Adrenal gland (tissue), 12 donors: ENCODE results near the gene ELF1. TPM values are rescaled to one million over a fixed set of nuclear protein-coding genes. Genes with fewer than 3 reads are reported as not detected.
A peak's percentile ranks its signal among the peaks of the same experiment; 100 is the strongest.

ENCODE experiments used
- DNase-seq, 7 donors: peaks; one replicate each; pipeline ENCODE4 v3.0.0-alpha.2; 2019 to 2020
- H3K27ac ChIP-seq, 5 donors: fragments of 200-600 bp; sonication (generic) in 4 of 5; 1 replicate in 3 of 5; 2 replicates in 2 of 5; pipeline versions ENCODE4 v1.5.1 to v1.8.0; 2016 to 2020; ENCODE audit warnings: mild to moderate bottlenecking in 1 of 5
- H3K27me3 ChIP-seq: fragments of 200-600 bp; 2 replicates; pipeline ENCODE4 v1.8.0; 2021
- H3K36me3 ChIP-seq, 2 donors: fragments of 200-600 bp; replicated peaks in 1 of 2; 1 replicate in 1 of 2; 2 replicates in 1 of 2; pipeline versions ENCODE4 v1.5.1 to v1.8.0; 2018 to 2022
- H3K4me1 ChIP-seq, 2 donors: fragments of 200-600 bp; replicated peaks in 1 of 2; 1 replicate in 1 of 2; 2 replicates in 1 of 2; pipeline versions ENCODE4 v1.5.1 to v1.8.0; 2018 to 2021
- H3K4me3 ChIP-seq, 4 donors: fragments of 200-600 bp; sonication (generic) in 3 of 4; one replicate each; pipeline ENCODE4 v1.5.1; 2016 to 2018
- H3K9me3 ChIP-seq, 3 donors: fragments of 200-600 bp; sonication (generic) in 1 of 3; replicated peaks in 1 of 3; 1 replicate in 2 of 3; 2 replicates in 1 of 3; pipeline versions ENCODE4 v1.5.1 to v1.8.0; 2016 to 2021
- POLR2A ChIP-seq, 2 donors: fragments of 450-650 bp; IDR thresholded peaks; one replicate each; pipeline ENCODE4 v1.6.1; 2017; ENCODE audit warnings: antibody characterized with exemption in 2 of 2, mild to moderate bottlenecking in 2 of 2, moderate library complexity in 1 of 2
- WGBS, 4 donors: extraction: QIAGEN DNeasy Blood & Tissue Kit in 2 of 4; methylation state at CpG; one replicate each; pipeline versions ENCODE4 v1.1.5 to v1.1.7; 2013 to 2017; 5-methylcytosine and 5-hydroxymethylcytosine counted together
- intact Hi-C, 2 donors: fragments of 100-400 bp; cut with DNase I; formaldehyde crosslinking; loops; one replicate each; pipeline versions ENCODE4 v1.14.1 to v1.15.0; 2022 to 2023
- polyA plus RNA-seq, 3 donors: library from polyadenylated mRNA; stranded (reverse); fragments of 200-250 nt in 2 of 3; fragments of 350-450 nt in 1 of 3; fragmentation: Illumina TruSeq in 1 of 3; extraction: RNeasy Lipid Tissue Mini Kit (QIAGEN cat#74804) in 1 of 3; gene quantifications; one replicate each; pipeline ENCODE4 v1.2.3, GENCODE V29; 2013 to 2014
- total RNA-seq, 9 donors: library from RNA; depleted of rRNA in 4 of 9; stranded (reverse); fragments of >200 nt in 4 of 9; fragments of 120-200 nt in 1 of 9; fragmentation: NEBNext Ultra II Directional in 1 of 9; extraction: Animal tissue kit (Norgen Biotek cat#: 25700) in 1 of 9; gene quantifications; one replicate each; pipeline versions ENCODE4 v1.1.0 to v1.2.4, GENCODE V29; 2013 to 2023
- TF ChIP-seq, protein P1 (sequence below), 6 experiments: fragments of 450-650 bp in 4 of 6; fragments of 200-600 bp in 2 of 6; sonication (generic) in 1 of 6; IDR thresholded peaks; 1 replicate in 5 of 6; 2 replicates in 1 of 6; pipeline versions ENCODE4 v1.5.1 to v1.8.0; 2016 to 2021; ENCODE audit warnings: antibody characterized with exemption in 6 of 6, mild to moderate bottlenecking in 2 of 6, moderate library complexity in 1 of 6
- donor health status: healthy with polysubstance abuse.
- donor health status: Bipolar disorder and iron deficiency.
- donor health status: DM: yes; HTN: yes; CAD: no.
- donor health status: DM: no; HTN: no; CAD: no.
- donor health status: DM: no; HTN: no; CAD: no.
- donor health status: DM: yes; HTN: yes; CAD: no.

Gene ELF1
- total and polyA plus RNA-seq, 12 donors, result 6.3 to 64.3 (median 51.7) TPM

DNA sequence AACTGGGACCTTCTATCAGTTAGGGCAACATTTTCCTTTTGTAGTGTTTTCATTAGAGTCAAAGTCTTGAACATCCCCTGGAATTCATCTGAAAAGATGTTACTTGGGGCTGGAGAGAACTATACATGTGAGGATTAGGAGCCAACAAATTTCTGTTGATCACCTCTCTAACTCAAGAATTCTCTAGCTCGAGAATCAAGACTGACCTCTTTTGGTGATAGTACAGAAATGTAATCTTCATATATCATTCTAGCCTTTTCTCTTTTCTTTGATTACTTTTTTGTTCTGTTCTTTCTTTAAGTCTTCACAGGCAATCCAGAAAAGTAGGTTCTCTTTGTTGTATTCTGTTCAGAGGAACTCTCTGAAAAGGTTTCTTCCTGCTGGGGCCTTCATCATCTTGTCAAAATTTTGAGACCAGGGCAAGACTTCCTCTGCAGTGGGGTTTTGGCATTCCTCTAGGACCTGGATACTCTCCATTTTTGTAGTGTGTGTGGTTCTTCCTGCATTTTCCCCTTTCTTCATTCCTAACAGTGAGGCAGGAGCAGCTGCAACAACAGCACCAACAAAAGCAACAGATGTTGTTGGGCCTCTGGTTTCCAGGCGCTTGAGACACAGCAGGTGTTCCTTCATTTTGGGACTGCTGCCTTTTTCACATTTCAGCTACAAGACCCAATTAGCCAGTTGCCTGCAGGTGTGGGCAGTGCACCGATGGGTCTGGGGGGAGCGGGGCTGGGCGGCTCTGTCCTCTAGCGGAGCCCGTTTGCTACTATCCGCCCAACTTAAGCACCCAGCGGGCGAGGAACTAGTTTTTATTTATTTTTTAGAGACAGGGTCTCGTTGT, 26.2 kb downstream of the ELF1 start:
- no peaks in the 10 kb centered on the region for H3K36me3 ChIP-seq
- H3K27me3 ChIP-seq, result no peaks in the 10 kb centered on the region
- WGBS, 4 donors, result 78 to 85% (median 81%) methylated on average over 11 of the region's 11 CpGs
- DNase-seq, result no peak
- peaks cover 0 to 25% of the 10 kb centered on the region in 2 donors for H3K4me1 ChIP-seq
- H3K4me3 ChIP-seq, result no peak overlapping the region
- intact Hi-C loops, result no loop called here
- H3K9me3 ChIP-seq, result no peaks in the 10 kb centered on the region
- H3K27ac ChIP-seq, result no peak overlapping the region
- TF ChIP-seq, protein P1, sequence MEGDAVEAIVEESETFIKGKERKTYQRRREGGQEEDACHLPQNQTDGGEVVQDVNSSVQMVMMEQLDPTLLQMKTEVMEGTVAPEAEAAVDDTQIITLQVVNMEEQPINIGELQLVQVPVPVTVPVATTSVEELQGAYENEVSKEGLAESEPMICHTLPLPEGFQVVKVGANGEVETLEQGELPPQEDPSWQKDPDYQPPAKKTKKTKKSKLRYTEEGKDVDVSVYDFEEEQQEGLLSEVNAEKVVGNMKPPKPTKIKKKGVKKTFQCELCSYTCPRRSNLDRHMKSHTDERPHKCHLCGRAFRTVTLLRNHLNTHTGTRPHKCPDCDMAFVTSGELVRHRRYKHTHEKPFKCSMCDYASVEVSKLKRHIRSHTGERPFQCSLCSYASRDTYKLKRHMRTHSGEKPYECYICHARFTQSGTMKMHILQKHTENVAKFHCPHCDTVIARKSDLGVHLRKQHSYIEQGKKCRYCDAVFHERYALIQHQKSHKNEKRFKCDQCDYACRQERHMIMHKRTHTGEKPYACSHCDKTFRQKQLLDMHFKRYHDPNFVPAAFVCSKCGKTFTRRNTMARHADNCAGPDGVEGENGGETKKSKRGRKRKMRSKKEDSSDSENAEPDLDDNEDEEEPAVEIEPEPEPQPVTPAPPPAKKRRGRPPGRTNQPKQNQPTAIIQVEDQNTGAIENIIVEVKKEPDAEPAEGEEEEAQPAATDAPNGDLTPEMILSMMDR (IDR thresholded peaks at IDR 0.05), result peak in 1 of 6 experiments; percentile 8
- no peak for TF ChIP-seq POLR2A (IDR thresholded peaks at IDR 0.05)

DNA sequence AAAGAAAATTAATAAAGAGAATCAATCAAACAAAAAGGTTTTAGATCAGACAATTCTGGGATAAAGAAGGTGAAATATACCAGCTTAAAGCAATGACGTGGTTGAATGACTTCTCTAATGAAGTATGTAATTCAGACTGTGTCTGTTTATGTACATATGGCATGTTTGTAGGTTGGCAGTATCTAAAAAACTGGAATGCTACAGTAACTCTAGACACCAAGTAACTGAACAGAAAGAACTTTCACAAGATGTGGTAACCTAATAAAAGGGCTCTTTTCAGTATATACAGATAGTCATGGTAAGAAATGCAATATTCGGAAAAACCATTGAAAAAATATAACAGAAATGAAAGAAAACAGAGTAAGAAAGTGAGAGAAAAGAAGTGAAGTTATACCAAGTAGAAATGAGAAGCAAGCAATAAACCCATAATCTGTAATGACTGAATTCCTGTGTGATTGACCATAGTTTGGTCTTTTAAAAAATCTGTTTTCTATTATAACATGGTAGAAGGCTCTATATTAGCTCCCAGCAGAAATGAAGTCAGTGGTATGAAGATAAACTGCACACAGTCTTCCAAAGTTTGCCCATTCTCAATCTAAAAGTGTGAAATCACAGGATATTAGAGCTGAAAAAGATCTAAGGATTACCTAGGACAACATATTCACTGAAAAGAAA, 31.4 kb downstream of the ELF1 start:
- Histone ChIP-seq H3K4me3 (no peak overlapping the region), H3K27ac (no peak overlapping the region), H3K36me3 (no peaks in the 10 kb centered on the region), H3K27me3 (no peaks in the 10 kb centered on the region), H3K4me1 (peaks cover 27 to 51% of the 10 kb centered on the region in 2 donors), H3K9me3 (no peaks in the 10 kb centered on the region)
- TF ChIP-seq, protein P1 (IDR thresholded peaks at IDR 0.05), result no peak
- no peak for TF ChIP-seq POLR2A (IDR thresholded peaks at IDR 0.05)
- WGBS, 4 donors, result 91 to 99% (median 94%) methylated on average over 2 of the region's 2 CpGs
- no peak for DNase-seq
- intact Hi-C loops, result no loop called here

DNA sequence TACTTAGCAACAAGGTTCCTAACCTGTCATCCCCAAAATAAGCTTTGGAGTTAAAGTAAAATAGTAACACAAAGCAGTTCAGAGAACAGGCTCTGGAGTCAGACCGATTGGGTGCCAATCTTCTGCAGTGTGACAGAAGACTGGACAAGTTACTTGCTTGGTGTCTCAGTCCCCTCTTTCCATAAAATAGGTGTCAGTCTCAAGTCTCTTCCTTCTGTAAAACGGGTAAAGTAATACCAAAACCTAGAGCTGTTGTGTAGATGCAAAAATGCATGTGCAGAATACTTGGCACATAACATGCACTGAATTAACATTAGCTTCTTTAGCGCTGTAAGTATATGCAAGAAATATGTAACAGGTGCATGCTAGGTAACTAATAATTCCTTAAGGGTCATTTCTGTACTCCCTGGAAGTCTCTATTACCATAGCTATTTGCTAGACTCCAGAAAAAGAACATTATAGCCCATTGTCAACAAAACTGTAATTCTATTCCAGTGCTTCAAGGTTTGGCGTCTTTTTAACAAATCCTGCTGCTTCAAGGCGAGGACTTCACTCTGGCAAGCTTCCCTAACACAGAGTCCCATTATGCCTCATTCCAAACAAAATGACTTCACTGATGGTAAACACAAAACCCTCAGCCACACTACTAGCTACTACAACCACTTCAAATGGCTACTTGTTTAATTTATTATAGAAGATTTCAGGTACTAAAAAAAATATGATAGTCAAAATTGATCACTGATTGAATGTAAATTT, 32.8 kb downstream of the ELF1 start:
- intact Hi-C loops, result no loop called here
- no peak for DNase-seq
- no peaks in the 10 kb centered on the region for H3K27me3 ChIP-seq
- peak overlapping the region; percentile 2 to 61 (median 54) for H3K27ac ChIP-seq
- WGBS, 4 donors, result 25 to 35% (median 32%) methylated on average over 5 of the region's 5 CpGs
- H3K4me1 ChIP-seq, result peaks cover 27 to 58% of the 10 kb centered on the region in 2 donors
- no peaks in the 10 kb centered on the region for H3K36me3 ChIP-seq
- H3K9me3 ChIP-seq, result no peaks in the 10 kb centered on the region
- H3K4me3 ChIP-seq, result peak overlapping the region in 1 of 4 donors; percentile 2
- TF ChIP-seq, protein P1 (IDR thresholded peaks at IDR 0.05), result no peak
- TF ChIP-seq POLR2A (IDR thresholded peaks at IDR 0.05), result no peak
